ENCODE data around the gene ST3GAL4.
A peak's percentile ranks its signal among the peaks of the same experiment; 100 is the strongest.

Gene ST3GAL4

DNA sequence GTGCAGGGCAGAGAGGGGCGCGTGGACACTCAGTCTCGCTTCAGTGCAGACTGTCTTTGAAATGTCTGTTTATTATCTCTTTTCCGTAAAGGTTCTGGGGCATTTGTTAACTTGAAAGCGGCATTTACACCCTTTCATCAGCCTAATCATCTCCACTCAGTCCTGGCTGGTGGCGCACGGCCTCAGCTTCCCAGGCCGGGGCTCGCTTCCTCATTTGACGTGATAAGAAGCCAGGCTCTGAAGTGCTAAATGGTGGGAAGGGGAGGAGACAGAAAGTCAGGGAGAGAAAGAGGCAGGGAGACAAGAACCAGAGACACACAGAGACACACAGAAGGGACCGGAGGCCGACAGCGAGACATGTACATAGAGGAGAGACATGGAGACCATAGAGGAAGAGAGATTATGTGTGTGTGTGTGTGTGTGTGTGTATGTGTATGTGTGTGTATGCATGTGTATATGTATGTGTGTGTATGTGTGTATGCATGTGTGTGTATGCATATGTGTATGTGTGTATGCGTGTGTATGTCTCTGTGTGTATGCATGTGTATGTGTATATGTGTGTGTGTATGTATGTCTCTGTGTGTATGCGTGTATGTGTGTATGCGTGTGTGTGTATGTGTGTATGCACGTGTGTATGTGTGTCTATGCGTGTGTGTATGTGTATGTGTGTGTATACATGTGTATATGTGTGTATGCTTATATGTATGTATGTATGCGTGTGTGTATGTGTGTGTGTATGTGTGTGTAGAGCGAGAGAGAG is 101.5 kb downstream of the ST3GAL4 start:
- DNase-seq: peak in 1 of 2 experiments; percentile 12

- DNase-seq: no peak
These were observed 102.3 kb downstream of the ST3GAL4 start for GRCh38 chr11:126457817-126458216.

DNA sequence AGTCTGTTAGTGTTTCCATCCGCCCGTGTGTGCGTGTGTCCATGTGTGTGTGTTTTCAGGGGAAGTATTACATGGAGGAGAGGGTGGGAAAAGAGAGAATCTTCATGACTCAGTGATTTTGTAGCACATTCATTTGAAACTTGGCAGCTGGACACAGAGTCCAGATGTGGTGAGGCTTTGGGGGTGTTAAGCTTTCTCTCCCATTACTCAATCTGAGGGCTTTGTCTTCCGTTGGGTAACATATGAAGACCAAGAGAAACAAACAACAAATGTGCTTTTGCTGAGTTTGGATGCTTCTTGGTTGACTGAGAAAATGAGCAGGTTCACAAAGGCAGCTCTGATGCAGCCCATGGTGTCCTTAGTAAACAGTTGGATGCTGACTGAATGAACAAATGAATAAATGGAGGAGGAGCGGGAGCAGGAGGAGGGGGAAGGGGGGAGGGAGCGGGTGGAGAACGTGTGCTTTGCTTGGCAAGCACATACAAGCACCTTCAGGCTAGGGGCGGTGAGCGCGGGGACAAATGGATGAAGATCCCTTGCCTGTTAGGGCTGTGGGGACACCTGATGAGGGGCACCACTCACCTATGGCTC is 104.3 kb downstream of the ST3GAL4 start:
- DNase-seq: no peak

GRCh38 chr11:126460417-126461095 is 105.1 kb downstream of the ST3GAL4 start:
- DNase-seq: no peak

DNA sequence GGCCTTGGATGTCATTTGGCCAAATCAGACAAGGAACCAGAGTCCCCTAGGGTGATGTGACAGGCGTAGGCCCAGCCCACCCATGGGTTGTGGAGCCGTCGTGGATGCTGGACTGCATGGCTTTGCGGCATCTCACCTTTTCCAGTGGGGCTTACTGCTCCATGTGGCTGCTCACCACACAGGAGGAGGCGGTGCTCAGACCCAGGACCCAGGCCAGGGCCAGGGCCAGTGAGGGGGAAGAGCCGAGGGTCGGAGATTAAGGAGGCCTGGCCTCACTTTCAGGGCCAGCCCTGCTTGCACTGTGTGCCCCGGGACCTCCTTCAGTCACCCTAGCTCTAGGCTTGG is 105.6 kb downstream of the ST3GAL4 start:
- no peak for DNase-seq

GRCh38 chr11:126461996-126462395 is 106.5 kb downstream of the ST3GAL4 start:
- no peak for DNase-seq

DNA sequence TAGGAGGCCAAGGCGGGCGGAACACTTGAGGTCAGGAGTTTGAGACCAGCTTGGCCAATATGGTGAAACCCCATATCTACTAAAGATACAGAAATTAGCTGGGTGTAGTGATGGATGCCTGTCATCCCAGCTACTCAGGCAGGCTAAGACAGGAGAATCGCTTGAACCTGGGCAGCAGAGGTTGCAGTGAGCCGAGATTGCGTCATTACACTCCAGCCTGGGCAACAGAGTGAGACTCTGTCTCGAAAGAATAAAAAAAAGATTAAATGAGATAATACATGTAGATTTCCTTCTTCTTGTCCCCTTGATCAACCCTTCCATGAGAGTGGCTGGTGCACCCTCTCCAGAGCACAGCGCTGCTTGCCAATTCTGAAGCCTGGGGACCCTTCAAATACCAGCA is 106.9 kb downstream of the ST3GAL4 start:
- no peak for DNase-seq

Data from Kasumi-1 (cell line).